ENCODE measurements around the gene RASGRP4.

Gene RASGRP4

GRCh38 chr19:38467541-38468525 is 41.8 kb upstream of the RASGRP4 start:
- no peak for DNase-seq (ENCODE audit: insufficient read length, low spot score)
- TF ChIP-seq, protein P1, sequence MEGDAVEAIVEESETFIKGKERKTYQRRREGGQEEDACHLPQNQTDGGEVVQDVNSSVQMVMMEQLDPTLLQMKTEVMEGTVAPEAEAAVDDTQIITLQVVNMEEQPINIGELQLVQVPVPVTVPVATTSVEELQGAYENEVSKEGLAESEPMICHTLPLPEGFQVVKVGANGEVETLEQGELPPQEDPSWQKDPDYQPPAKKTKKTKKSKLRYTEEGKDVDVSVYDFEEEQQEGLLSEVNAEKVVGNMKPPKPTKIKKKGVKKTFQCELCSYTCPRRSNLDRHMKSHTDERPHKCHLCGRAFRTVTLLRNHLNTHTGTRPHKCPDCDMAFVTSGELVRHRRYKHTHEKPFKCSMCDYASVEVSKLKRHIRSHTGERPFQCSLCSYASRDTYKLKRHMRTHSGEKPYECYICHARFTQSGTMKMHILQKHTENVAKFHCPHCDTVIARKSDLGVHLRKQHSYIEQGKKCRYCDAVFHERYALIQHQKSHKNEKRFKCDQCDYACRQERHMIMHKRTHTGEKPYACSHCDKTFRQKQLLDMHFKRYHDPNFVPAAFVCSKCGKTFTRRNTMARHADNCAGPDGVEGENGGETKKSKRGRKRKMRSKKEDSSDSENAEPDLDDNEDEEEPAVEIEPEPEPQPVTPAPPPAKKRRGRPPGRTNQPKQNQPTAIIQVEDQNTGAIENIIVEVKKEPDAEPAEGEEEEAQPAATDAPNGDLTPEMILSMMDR (IDR thresholded peaks at IDR 0.05; ENCODE audit: insufficient read depth, missing control alignments): no peak
- no peak for FAIRE-seq

GRCh38 chr19:38466050-38466449 is 40.0 kb upstream of the RASGRP4 start:
- FAIRE-seq (no peak), DNase-seq (ENCODE audit: insufficient read length, low spot score) (no peak)
- TF ChIP-seq, protein P1 (IDR thresholded peaks at IDR 0.05; ENCODE audit: insufficient read depth, missing control alignments): no peak

DNA sequence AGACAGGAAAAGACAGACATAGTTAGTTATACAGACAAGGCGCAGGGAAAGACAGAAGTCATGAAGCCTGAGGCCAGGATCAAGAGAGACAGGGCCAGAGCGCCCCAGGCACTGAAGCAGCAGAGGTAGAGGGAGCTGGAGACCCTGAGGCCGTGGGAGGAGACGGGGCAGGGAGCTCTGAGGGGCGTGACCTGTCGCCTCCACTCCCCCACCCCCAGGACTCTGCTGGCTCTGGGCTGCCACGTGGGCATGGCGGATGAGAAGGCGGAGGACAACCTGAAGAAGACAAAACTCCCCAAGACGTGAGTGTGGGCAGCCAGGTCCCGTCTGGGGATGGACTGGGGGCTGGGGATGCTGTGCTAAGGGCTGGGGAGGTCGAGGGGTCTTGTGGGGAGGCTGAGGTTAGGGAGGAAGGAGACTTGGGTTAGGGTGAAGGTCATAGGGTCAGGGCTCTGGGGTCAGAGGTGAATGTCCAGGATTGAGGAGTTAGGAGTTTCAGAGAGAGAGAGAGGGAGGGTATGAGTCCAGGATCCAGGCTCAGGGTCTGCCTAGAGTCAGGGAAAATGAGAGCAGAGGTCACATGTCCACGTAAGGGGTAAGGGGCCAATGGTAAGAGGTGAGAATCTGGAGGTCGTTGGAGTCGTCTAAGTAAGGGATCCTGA is 38.5 kb upstream of the RASGRP4 start:
- TF ChIP-seq, protein P1 (IDR thresholded peaks at IDR 0.05; ENCODE audit: insufficient read depth, missing control alignments): no peak
- FAIRE-seq (no peak), DNase-seq (ENCODE audit: insufficient read length, low spot score) (no peak)

DNA sequence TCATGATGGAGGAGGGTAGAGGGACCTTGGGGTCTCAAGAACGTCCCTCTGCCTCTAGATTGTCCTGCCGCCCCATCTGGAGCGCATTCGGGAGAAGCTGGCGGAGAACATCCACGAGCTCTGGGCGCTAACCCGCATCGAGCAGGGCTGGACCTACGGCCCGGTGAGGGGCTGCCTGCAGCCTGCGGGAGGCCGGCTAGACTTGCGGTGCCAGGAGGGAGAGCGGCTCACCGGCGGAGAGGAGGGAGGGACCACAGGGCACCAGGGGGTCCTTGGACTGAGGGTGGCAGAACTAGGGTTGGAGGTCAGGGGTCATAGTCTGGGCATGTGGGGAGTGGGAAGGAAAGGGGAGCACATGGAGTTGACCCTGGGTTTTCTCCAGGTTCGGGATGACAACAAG is 37.3 kb upstream of the RASGRP4 start:
- DNase-seq (ENCODE audit: insufficient read length, low spot score) (no peak), FAIRE-seq (no peak)
- TF ChIP-seq, protein P1 (IDR thresholded peaks at IDR 0.05; ENCODE audit: insufficient read depth, missing control alignments): no peak

DNA sequence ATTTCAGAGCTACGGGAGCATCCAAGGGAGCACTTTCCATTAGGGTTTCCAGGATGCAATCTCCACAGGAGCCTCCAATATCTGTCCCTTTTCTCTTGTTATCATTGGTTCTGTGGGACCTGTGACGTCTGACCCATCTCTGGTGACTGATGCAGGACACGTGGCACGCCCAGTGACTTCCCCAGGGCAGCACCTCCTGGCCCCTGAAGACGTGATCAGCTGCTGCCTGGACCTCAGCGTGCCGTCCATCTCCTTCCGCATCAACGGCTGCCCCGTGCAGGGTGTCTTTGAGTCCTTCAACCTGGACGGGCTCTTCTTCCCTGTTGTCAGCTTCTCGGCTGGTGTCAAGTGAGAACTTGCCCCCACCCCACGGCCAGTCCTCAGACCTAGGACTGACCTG is 33.0 kb upstream of the RASGRP4 start:
- TF ChIP-seq, protein P1 (IDR thresholded peaks at IDR 0.05; ENCODE audit: insufficient read depth, missing control alignments): no peak
- FAIRE-seq (no peak), DNase-seq (ENCODE audit: insufficient read length, low spot score) (no peak)

DNA sequence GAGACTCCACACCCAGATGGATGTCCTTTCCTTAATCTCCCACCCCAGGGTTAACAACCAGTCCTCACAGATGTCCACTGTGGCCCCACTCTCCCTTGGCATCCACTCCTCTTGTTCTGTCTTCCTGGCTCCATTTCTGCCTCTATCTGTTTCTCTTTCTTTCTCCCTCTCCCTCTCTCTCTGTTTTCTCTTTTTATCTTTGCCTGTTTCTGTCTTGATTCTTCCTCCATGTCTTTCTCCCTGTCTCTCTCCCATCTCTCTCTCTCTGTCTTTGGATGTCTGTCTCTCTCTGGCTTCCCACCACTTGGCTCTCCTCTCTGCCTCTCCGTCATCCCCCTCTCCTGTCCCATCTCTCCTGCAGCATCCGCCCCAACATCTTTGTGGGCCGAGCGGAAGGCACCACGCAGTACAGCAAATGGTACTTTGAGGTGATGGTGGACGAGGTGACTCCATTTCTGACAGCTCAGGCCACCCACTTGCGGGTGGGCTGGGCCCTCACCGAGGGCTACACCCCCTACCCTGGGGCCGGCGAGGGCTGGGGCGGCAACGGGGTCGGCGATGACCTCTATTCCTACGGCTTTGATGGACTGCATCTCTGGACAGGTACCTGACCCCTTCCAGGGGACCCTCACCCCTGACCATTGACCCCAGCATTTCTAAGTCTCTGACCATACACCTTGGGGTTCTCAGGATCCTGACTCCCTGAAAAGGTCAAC is 31.8 kb upstream of the RASGRP4 start:
- TF ChIP-seq, protein P1 (IDR thresholded peaks at IDR 0.05; ENCODE audit: insufficient read depth, missing control alignments): no peak
- no peak for DNase-seq (ENCODE audit: insufficient read length, low spot score)
- no peak for FAIRE-seq
